Pancreas (tissue), 10 donors: ENCODE data around the gene DDX25. TPM values are rescaled to one million over a fixed set of nuclear protein-coding genes. Genes with fewer than 3 reads are reported as not detected.

Source experiments
- ATAC-seq, 4 donors: fragments of 200-7000 bp; cut with Tn5 transposase; one replicate each; pipeline versions ENCODE4 v1.8.0 to v1.9.1; 2020; ENCODE audit warnings: mild to moderate bottlenecking in 4 of 4, moderate library complexity in 4 of 4
- DNase-seq, 6 donors: peaks; one replicate each; pipeline ENCODE4 v3.0.0-alpha.2; 2020
- FAIRE-seq: peaks from 2 replicates; lab custom pipeline; 2012; peaks lifted over from hg19 to GRCh38; lab: Jason Lieb, UNC
- H3K27ac ChIP-seq, 4 donors: fragments of 200-600 bp; sonication (generic); 1 replicate in 3 of 4; 2 replicates in 1 of 4; pipeline versions ENCODE4 v1.5.0 to v1.8.0; 2020
- H3K27me3 ChIP-seq, 4 donors: fragments of 200-600 bp; one replicate each; pipeline ENCODE4 v1.8.0; 2021
- H3K36me3 ChIP-seq, 3 donors: fragments of 200-600 bp; sonication (generic) in 1 of 3; one replicate each; pipeline versions ENCODE4 v1.5.0 to v1.8.0; 2020 to 2021
- H3K4me1 ChIP-seq, 3 donors: fragments of 200-600 bp; one replicate each; pipeline ENCODE4 v1.8.0; 2021
- H3K4me3 ChIP-seq, 4 donors: fragments of 200-600 bp; sonication (generic) in 2 of 4; one replicate each; pipeline versions ENCODE4 v1.5.0 to v1.8.0; 2020 to 2021
- H3K9me3 ChIP-seq, 4 donors: fragments of 200-600 bp; one replicate each; pipeline ENCODE4 v1.8.0; 2021
- CTCF ChIP-seq, 4 donors: fragments of 200-600 bp; sonication (generic) in 3 of 4; IDR thresholded peaks; one replicate each; pipeline versions ENCODE4 v1.5.0 to v1.8.0; 2021; ENCODE audit warnings: antibody characterized with exemption in 4 of 4
- WGBS, 2 donors: extraction: QIAGEN DNeasy Blood & Tissue Kit; methylation state at CpG; one replicate each; pipeline ENCODE4 v1.1.7; 2013; 5-methylcytosine and 5-hydroxymethylcytosine counted together
- intact Hi-C, 3 donors: fragments of 100-400 bp; cut with DNase I; formaldehyde crosslinking; loops; one replicate each; pipeline versions ENCODE4 v1.11.1 to v1.14.2; 2022
- polyA plus RNA-seq, 2 donors: library from polyadenylated mRNA; stranded (reverse); fragments of 200-250 nt; gene quantifications; one replicate each; pipeline ENCODE4 v1.2.3, GENCODE V29; 2013
- total RNA-seq, 6 donors: library from RNA; stranded (reverse); fragmentation: NEBNext Ultra II Directional in 4 of 6; extraction: Animal tissue kit (Norgen Biotek cat#: 25700) in 4 of 6; gene quantifications; one replicate each; pipeline versions ENCODE4 v1.2.1 to v1.2.4, GENCODE V29; 2021 to 2023
- donor health status: healthy with polysubstance abuse.
- donor health status: DM: no; HTN: no; CAD: no; lungs with moderate emphysema.
- donor health status: DM: no; HTN: no; CAD: no.
- donor health status: control.
- donor health status: control.
- donor health status: Bipolar disorder and iron deficiency.
- donor health status: DM: yes; HTN: yes; CAD: no.
- donor health status: DM: no; HTN: no; CAD: no.
- donor health status: DM: no; HTN: no; CAD: no.
- donor health status: DM: yes; HTN: yes; CAD: no.

The DDX25 gene
- total and polyA plus RNA-seq, 8 donors = 0.41 to 7.1 (median 0.64) TPM

GRCh38 chr11:125886997-125887372 lies 17.3 kb upstream of the DDX25 start:
- ATAC-seq (peak; percentile 15 to 58 (median 31)), FAIRE-seq (no peak), DNase-seq (peak in 4 of 6 donors; percentile 34 to 67 (median 54))
- no peak for TF ChIP-seq CTCF (IDR thresholded peaks at IDR 0.05)
- H3K9me3 ChIP-seq = no peaks in the 10 kb centered on the region
- intact Hi-C loops = no loop called here
- peak overlapping the region; percentile 64 to 91 (median 87) for H3K4me3 ChIP-seq
- H3K27me3 ChIP-seq = no peaks in the 10 kb centered on the region
- WGBS, 2 donors = 12 to 23% methylated on average over 24 of the region's 24 CpGs
- no peaks in the 10 kb centered on the region for H3K36me3 ChIP-seq
- peak overlapping the region; percentile 85 to 92 (median 90) for H3K27ac ChIP-seq
- H3K4me1 ChIP-seq = peaks cover 0 to 7% (median 6%) of the 10 kb centered on the region in 3 donors

- peaks cover 0 to 7% (median 6%) of the 10 kb centered on the region in 3 donors for H3K4me1 ChIP-seq
- peak; percentile 32 for FAIRE-seq
- peak within 1 kb of the TSS; percentile 85 to 92 (median 90) for H3K27ac ChIP-seq
- H3K4me3 ChIP-seq = peak within 1 kb of the TSS; percentile 64 to 91 (median 87)
- H3K36me3 ChIP-seq = no peaks in the 10 kb centered on the region
- intact Hi-C loops = no loop called here
- DNase-seq = peak; percentile 88 to 96 (median 92)
- H3K9me3 ChIP-seq = no peaks in the 10 kb centered on the region
- no peaks in the 10 kb centered on the region for H3K27me3 ChIP-seq
- WGBS, 2 donors = 0 to 2% methylated on average over 88 to 91 of the region's 91 CpGs
- ATAC-seq = peak; percentile 94 to 98 (median 95)
- peak in 1 of 4 donors; percentile 8 for TF ChIP-seq CTCF (IDR thresholded peaks at IDR 0.05)
Observed at GRCh38 chr11:125887373-125888324, 16.7 kb upstream of the DDX25 start, which contains the start of gene HYLS1. Gene HYLS1, plus strand, starts transcription at chr11:125887668. Its CDS starts 11,701 bp downstream, at chr11:125899369.

DNA sequence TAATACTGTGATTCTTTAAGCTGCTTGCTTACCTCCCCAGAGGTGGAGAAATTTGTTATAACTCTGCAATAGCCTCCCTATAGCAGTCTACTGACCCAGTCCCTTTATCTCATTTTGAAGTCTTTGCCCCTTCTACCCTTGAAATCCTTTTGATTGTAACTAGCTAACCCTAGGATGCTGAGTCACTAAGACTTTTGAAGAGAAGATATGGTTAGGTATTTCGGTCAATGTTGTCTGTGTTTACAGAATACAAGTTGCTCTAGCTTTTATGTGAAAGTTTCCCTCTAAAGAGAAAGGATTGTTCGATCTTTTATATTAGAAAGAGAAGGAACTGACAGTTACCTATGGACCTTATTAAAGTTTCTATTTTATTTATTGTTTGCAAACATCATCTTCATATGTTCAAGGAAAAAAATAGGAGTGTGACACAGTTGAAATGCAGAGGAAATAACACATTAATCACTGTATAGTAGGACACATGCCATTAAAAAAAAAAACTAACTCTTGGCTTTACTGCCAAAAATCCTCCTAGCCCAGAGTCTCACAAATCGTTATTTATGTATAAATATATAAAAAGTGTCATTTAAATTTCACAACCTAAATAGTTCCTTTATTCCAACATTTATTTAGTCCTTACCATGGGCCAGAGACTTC lies 13.7 kb upstream of the DDX25 start:
- H3K36me3 ChIP-seq = peaks cover 0 to 2% (median 0%) of the 10 kb centered on the region in 3 donors
- intact Hi-C loops = no loop called here
- ATAC-seq (no peak), FAIRE-seq (no peak), DNase-seq (no peak)
- no peak for TF ChIP-seq CTCF (IDR thresholded peaks at IDR 0.05)
- H3K4me1 ChIP-seq = peaks cover 0 to 7% (median 6%) of the 10 kb centered on the region in 3 donors
- 62 to 68% methylated on average over 3 of the region's 3 CpGs for WGBS, 2 donors
- no peaks in the 10 kb centered on the region for H3K27me3 ChIP-seq
- H3K4me3 ChIP-seq = no peak overlapping the region
- no peaks in the 10 kb centered on the region for H3K9me3 ChIP-seq
- no peak overlapping the region for H3K27ac ChIP-seq

- no peak for TF ChIP-seq CTCF (IDR thresholded peaks at IDR 0.05)
- Histone ChIP-seq H3K36me3 (peaks cover 0 to 3% (median 0%) of the 10 kb centered on the region in 3 donors), H3K4me3 (no peak overlapping the region), H3K4me1 (peaks cover 0 to 7% (median 6%) of the 10 kb centered on the region in 3 donors), H3K27me3 (no peaks in the 10 kb centered on the region), H3K27ac (no peak overlapping the region), H3K9me3 (no peaks in the 10 kb centered on the region)
- no peak for DNase-seq
- no peak for ATAC-seq
- FAIRE-seq = no peak
- intact Hi-C loops = no loop called here
Observed at GRCh38 chr11:125892071-125892470, 12.2 kb upstream of the DDX25 start.
